GM21529 (cell line): ENCODE measurements around the gene COL23A1.

Source experiments
- ATAC-seq: cut with Tn5 transposase; IDR thresholded peaks from one replicate; pipeline ENCODE4 v1.9.1; 2021; ENCODE audit not compliant: unreplicated experiment

COL23A1 gene

GRCh38 chr5:178590141-178590923 is at the start of gene COL23A1:
COL23A1 (minus strand) TSS chr5:178590393.
- ATAC-seq = no peak

- ATAC-seq = no peak
These were observed 47.3 kb upstream of the COL23A1 start for GRCh38 chr5:178637356-178638074.

- ATAC-seq = no peak
These were observed 42.1 kb upstream of the COL23A1 start for GRCh38 chr5:178632285-178632684.

- no peak for ATAC-seq
These were observed 40.8 kb upstream of the COL23A1 start for GRCh38 chr5:178630951-178631350.

GRCh38 chr5:178630475-178630930 is 40.3 kb upstream of the COL23A1 start:
- no peak for ATAC-seq

- ATAC-seq = no peak
These were observed 37.0 kb upstream of the COL23A1 start for GRCh38 chr5:178627259-178627598.

- peak; percentile 77 for ATAC-seq
These were observed 36.5 kb upstream of the COL23A1 start, which contains the start of gene CLK4 for GRCh38 chr5:178626484-178627258. CLK4 (minus strand) TSS chr5:178627050; CDS start chr5:178623416, 3,634 bp downstream.

GRCh38 chr5:178625679-178626483 is 35.7 kb upstream of the COL23A1 start:
- ATAC-seq = peak; percentile 26

GRCh38 chr5:178624631-178625546 is 34.7 kb upstream of the COL23A1 start:
- ATAC-seq = no peak

- no peak for ATAC-seq
These were observed 32.6 kb upstream of the COL23A1 start for GRCh38 chr5:178622679-178623247.

GRCh38 chr5:178619390-178619789 is 29.2 kb upstream of the COL23A1 start:
- ATAC-seq = no peak

GRCh38 chr5:178612299-178612698 is 22.1 kb upstream of the COL23A1 start:
- ATAC-seq = no peak

- ATAC-seq = no peak
These were observed 16.1 kb upstream of the COL23A1 start for GRCh38 chr5:178606269-178606668.

- ATAC-seq = no peak
These were observed 15.6 kb upstream of the COL23A1 start for GRCh38 chr5:178605788-178606187.

- ATAC-seq = no peak
These were observed 12.6 kb upstream of the COL23A1 start for GRCh38 chr5:178602752-178603151.

GRCh38 chr5:178595750-178596149 is 5.6 kb upstream of the COL23A1 start:
- no peak for ATAC-seq

- no peak for ATAC-seq
These were observed 5.0 kb upstream of the COL23A1 start for GRCh38 chr5:178595150-178595549.

GRCh38 chr5:178590924-178591423 is 781 bp upstream of the COL23A1 start:
- ATAC-seq = no peak
